H1 (cell line): Measurements from ENCODE around the gene ABCF2.
A peak's percentile ranks its signal among the peaks of the same experiment; 100 is the strongest.

Experiments used
- EP300 ChIP-seq, 2 experiments: IDR thresholded peaks; 1 replicate in 1 of 2; 2 replicates in 1 of 2; pipeline ENCODE4 v1.6.1; 2011 to 2012; ENCODE audit warnings: low read depth in 2 of 2, low read length in 2 of 2, mild to moderate bottlenecking in 2 of 2, borderline replicate concordance in 1 of 2, inconsistent platforms in 1 of 2, moderate library complexity in 1 of 2
- EZH2 ChIP-seq: fragments of 200-600 bp; sonication (generic); IDR thresholded peaks from 2 replicates; pipeline ENCODE4 v1.7.1; 2012; ENCODE audit warnings: low read depth, mild to moderate bottlenecking, moderate library complexity, low read length, inconsistent platforms; ENCODE audit not compliant: severe bottlenecking
- POLR2A ChIP-seq, 2 experiments: IDR thresholded peaks; 1 replicate in 1 of 2; 2 replicates in 1 of 2; pipeline ENCODE4 v1.6.1; 2011; ENCODE audit warnings: low read depth in 2 of 2, low read length in 2 of 2, mild to moderate bottlenecking in 2 of 2; ENCODE audit errors: control extremely low read depth in 1 of 2
- RAD21 ChIP-seq, 2 experiments: IDR thresholded peaks in 1 of 2; conservative IDR thresholded peaks in 1 of 2; 2 replicates each; pipeline ENCODE4 v1.6.1; 2011; ENCODE audit warnings: low read depth in 2 of 2, low read length in 2 of 2, improper control_type of control experiment in 1 of 2, inconsistent platforms in 1 of 2, mild to moderate bottlenecking in 1 of 2, moderate library complexity in 1 of 2
- TAF1 ChIP-seq: IDR thresholded peaks from 2 replicates; pipeline ENCODE4 v1.6.1; 2011; ENCODE audit warnings: mild to moderate bottlenecking, low read depth, low read length
- YY1 ChIP-seq: IDR thresholded peaks from 2 replicates; pipeline ENCODE4 v1.6.1; 2011; ENCODE audit warnings: low read depth, mild to moderate bottlenecking, low read length
- TF ChIP-seq, protein P1 (sequence below): IDR thresholded peaks from 2 replicates; pipeline ENCODE4 v1.6.1; 2012; ENCODE audit warnings: inconsistent platforms
- TF ChIP-seq, protein P2 (sequence below), 3 experiments: IDR thresholded peaks; 1 replicate in 2 of 3; 2 replicates in 1 of 3; pipeline versions ENCODE4 v1.5.1 to v1.6.1; 2011; ENCODE audit warnings: low read length in 3 of 3, mild to moderate bottlenecking in 3 of 3, inconsistent platforms in 2 of 3, low read depth in 1 of 3, moderate library complexity in 1 of 3; ENCODE audit not compliant: insufficient read depth in 1 of 3; ENCODE audit errors: control extremely low read depth in 1 of 3
- TF ChIP-seq, protein P3 (sequence below): IDR thresholded peaks from 2 replicates; pipeline ENCODE4 v1.6.1; 2011; ENCODE audit warnings: low read length, improper control_type of control experiment

DNA sequence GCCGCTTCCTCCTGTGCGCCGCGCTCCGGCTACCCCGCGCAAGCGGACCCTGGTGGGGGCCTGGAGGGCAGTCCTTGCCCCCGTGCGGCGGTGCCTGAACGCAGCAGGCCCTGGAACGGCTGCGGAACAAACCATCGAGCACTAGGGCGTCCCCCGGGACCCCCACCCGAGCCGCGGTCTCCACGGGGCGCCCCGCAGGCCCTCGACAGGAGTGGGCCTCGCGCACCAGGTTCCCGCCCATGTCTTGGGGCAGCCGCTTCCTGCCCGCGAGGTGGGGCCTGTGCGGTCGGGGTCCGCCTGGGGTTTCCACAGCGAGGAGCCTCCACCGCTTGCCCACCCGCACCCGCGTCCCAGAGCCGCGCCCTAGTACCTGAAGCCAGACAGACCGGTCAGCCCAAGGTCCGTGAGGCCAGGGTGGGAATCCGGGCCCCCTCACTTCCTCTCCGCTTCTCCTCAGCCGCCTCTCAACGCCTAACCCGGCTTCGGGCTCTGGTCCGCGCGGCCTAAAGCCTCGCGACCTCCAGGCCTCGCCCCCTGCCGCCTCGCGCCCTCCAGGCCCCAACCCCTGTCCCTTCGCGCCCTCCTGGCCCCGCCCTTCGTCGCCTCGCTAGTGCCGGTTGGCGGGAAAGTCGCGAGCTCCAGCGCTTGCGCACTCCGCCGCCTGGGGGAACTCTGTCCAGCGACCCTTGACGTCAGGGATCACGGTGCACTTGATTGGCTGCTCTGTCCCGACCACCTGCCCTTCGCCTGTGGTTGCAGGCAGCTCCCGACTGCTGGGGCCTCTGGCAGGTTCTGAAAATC lies 52.6 kb downstream of the ABCF2 start:
- TF ChIP-seq, protein P1, sequence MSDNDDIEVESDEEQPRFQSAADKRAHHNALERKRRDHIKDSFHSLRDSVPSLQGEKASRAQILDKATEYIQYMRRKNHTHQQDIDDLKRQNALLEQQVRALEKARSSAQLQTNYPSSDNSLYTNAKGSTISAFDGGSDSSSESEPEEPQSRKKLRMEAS = peak; percentile 95
- TF ChIP-seq POLR2A (IDR thresholded peaks at IDR 0.05; ENCODE audit: control extremely low read depth in 1 of 2, low read depth in 2 of 2, low read length in 2 of 2) (no peak), RAD21 (IDR thresholded peaks at IDR 0.05 in 1 of 2, conservative IDR thresholded peaks at IDR 0.05 in 1 of 2; ENCODE audit: low read depth in 2 of 2, low read length in 2 of 2) (no peak), EP300 (IDR thresholded peaks at IDR 0.05; ENCODE audit: borderline replicate concordance in 1 of 2, low read depth in 2 of 2, low read length in 2 of 2) (no peak), EZH2 (no peak), YY1 (no peak), TAF1 (no peak)
- TF ChIP-seq, protein P2, sequence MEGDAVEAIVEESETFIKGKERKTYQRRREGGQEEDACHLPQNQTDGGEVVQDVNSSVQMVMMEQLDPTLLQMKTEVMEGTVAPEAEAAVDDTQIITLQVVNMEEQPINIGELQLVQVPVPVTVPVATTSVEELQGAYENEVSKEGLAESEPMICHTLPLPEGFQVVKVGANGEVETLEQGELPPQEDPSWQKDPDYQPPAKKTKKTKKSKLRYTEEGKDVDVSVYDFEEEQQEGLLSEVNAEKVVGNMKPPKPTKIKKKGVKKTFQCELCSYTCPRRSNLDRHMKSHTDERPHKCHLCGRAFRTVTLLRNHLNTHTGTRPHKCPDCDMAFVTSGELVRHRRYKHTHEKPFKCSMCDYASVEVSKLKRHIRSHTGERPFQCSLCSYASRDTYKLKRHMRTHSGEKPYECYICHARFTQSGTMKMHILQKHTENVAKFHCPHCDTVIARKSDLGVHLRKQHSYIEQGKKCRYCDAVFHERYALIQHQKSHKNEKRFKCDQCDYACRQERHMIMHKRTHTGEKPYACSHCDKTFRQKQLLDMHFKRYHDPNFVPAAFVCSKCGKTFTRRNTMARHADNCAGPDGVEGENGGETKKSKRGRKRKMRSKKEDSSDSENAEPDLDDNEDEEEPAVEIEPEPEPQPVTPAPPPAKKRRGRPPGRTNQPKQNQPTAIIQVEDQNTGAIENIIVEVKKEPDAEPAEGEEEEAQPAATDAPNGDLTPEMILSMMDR (IDR thresholded peaks at IDR 0.05; ENCODE audit: control extremely low read depth in 1 of 3, insufficient read depth in 1 of 3, low read depth in 1 of 3, low read length in 3 of 3) = no peak
- TF ChIP-seq, protein P3, sequence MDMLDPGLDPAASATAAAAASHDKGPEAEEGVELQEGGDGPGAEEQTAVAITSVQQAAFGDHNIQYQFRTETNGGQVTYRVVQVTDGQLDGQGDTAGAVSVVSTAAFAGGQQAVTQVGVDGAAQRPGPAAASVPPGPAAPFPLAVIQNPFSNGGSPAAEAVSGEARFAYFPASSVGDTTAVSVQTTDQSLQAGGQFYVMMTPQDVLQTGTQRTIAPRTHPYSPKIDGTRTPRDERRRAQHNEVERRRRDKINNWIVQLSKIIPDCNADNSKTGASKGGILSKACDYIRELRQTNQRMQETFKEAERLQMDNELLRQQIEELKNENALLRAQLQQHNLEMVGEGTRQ = no peak
